ENCODE measurements around the gene ADCY1.

ADCY1 gene

DNA sequence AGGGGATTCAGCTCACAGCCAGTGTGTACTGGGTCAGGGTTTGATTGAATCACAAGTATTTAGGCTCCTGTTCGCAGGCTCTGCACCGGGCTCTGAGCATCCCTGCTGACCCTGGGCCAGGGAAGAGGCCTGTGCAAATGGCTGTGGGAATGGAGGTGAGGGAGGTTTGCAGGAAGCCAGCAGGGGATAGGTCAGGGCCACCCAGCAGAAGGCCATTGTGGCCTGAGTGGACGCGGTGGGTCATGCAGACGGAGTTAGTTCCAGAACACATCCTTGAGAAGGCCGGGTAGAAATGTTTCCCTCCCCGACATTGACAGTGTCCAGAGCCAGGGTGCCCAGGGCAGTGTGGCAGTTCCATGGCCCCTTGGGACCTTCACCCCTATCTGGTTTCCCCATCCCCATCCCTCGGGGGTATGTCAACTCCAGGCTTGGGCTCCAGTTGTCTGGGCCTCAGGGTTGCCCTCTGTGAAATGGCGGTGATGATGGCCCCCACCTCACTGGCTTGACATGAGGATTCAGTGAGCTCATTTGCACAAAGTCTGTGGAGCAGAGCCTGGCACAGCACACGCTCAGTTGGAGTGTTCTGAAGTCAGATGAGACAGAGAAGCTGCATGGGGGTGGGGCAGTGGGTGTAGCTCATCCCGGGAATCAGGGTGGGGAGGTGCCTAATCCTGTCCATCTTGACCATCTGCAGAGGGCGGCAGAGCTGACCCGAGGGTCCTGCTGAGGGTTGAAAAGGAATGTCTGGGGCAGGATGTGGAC is 107.6 kb downstream of the ADCY1 start:
- DNase-seq, result no peak

DNA sequence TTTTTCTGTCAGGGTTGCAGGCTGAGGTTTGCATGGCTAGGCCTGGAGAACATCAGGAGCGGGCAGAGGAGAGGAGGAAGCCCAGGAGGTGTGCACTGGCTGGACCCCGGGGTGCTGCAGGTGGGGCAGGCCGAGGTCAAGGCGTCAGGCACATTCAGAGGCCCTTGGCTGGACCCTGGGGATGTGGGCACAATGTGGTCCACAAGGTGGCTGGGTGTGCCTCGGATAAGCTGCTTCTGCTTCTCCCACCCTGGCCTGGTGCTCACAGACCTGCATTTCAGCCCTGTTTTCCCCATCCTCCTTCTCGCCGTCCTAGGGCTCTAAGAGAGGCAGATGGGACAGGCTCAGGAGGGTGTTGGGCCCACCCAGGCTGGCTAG is 108.2 kb downstream of the ADCY1 start:
- DNase-seq, result no peak

DNA sequence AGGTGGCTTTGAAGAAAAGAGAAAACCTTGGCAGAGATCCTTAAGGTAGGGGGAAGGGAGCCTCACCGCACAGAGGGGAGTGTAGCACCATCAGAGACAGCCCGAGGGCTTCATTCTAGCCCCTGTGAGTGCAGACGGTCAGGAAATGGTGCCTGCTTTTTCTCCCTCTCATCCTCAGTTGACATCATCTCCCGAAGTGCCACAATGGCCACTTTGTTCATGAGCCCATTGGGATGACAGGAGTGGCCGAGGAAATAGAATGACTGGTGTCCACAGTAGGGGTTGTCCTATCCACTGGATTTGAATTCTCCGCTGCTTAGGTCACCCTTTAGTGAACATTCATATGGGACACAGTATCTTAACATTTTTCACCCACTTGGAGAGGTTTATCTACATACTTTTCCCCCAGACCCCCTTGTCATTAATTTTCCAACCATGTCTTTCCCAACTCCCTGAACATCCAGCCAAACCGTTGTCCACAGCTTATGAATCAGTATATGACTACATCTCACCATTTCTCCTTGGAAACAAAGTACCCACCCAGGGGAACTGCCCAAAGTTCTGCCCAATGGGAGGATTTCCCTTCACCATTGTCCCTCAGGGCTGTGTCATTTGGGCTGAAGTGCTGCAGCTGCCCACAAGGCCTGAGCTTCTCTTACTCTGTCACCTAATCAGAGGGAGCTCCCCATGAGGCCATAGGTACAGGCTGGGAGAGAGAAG is 108.8 kb downstream of the ADCY1 start:
- DNase-seq, result no peak

DNA sequence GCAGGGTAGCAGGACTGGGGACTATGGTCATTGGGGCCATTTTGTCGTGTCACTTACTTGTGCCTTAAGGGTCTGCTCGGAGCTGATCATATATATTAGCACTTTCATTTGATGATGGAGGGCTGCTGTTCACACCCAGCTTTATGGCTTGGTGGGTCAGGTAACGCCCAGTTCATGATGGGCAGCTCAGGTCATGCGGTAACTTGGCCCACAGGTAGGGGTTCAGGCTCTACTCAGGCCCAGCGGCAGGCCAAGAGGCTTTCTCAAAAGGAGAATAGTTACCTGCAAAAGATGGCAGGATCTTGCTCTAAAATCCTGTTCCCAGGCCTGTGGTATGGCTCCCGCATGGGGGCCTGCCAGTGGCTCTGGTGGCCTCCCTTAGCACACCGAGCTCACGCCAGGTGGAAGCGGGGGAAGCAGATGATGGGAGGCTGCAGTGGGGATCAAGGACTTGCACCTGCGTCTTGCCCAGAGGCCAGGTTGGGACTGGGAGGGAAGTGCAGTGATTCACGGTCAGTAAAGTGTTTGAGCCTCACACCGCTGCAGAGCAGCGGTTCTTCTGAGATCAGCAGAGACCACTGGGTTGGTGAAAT is 109.5 kb downstream of the ADCY1 start:
- DNase-seq, result no peak

DNA sequence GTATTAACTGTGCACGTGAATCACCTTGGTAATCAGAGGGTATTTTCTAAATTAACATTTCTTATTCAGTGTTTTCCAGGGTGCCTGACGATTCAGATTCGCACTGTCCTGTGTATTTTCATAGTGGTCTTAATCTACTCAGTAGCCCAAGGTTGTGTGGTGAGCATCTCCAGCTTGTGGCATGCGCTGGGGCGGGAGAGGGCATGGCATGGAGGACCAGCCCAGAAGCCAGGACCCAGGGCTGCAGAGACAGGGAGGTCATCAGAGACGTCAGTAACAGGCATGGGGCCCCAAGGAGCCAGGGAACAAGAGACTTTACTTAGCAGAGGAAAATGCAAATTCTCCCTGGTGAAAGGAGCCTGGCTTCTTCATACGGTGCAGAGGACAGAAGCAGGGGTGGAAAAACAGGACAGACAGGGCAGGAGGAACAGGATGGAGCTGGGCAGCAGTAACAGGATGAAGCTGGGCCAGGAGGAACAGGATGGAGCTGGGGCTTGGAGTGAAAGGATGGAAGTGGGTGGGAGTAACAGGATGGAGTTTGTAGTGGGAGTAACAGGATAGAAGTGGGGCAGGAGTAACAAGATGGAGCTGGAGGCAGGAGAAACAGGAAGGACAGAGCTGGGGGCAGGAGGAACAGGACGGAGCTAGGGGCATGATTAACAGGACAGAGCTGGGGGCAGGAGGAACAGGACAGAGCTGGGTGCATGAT is 110.9 kb downstream of the ADCY1 start:
- no peak for DNase-seq

DNA sequence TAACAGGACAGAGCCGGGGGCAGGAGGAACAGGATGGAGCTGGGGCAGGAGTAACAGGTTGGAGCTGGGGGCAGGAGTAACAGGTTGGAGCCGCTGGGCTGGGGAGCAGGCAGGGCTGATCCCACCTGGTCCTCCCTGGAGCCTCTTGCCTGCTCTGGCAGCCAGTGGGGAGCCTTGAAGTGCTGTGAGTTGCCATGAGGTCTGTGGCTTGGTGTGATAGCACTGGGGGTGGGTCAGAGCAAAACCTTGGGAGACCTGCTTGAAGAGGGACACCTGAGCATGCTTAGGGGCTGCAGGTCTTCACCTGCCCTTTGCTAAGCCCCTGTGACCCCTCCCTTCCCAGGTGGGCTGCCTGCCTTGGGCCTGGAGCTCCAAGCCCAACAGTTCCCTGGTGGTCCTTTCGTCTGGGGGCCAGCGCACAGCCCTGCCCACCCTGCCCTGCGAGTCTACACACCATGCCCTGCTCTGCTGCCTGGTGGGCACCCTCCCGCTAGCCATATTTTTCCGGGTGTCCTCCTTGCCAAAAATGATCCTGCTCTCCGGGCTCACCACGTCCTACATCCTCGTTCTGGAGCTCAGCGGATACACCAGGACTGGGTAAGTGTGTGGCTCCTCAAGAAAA is 111.6 kb downstream of the ADCY1 start:
- DNase-seq, result no peak

DNA sequence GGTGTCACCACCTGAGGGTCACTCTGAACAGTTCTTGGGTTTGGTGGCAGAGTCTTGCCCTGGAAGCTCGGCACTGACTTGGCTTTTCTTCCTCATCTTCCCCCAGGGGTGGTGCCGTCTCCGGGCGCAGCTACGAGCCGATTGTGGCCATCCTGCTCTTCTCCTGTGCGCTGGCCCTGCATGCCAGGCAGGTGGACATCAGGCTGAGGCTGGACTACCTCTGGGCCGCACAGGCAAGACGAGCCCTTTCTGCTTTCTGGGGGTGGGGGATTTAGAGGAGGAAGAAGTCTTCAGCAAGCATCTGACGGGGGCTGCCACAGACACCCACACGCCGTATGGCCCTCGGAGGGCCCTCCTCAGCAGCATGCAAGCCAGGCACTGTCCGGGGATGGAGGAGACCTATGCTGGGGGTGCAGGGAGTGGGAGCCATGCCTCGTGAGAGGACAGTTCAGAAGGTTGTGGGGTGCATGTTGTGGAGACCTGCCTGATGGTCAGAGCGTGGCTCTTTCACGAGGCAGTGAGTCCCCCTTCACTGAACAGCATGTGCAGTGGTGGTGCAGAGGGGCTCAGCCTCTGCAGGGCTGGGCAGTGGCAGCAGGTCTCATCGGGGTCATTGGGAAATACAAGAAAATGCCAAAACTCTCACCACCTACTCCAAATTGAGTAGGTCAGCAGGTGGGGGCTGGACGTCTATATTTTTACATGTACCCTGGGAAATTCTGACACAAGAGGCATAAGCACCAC is 112.4 kb downstream of the ADCY1 start:
- DNase-seq, result no peak

DNA sequence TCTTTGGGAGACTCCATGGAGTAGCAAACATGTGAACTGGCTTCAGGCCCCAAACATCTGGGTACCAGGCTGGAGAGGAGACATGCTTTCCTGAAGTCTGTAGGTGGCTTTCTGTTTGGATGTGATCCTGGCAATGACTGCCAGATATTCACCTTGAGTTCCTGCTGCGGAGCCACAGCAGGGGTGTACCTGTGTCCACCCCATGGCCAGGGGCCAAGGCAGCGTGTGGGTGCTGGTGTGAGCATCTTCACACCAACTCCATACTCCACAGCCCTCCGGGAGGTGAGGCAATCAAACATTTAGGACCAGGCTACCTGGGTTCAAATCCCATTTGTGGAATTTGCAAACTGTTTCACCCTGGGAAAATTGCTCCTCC is 113.0 kb downstream of the ADCY1 start:
- no peak for DNase-seq

DNA sequence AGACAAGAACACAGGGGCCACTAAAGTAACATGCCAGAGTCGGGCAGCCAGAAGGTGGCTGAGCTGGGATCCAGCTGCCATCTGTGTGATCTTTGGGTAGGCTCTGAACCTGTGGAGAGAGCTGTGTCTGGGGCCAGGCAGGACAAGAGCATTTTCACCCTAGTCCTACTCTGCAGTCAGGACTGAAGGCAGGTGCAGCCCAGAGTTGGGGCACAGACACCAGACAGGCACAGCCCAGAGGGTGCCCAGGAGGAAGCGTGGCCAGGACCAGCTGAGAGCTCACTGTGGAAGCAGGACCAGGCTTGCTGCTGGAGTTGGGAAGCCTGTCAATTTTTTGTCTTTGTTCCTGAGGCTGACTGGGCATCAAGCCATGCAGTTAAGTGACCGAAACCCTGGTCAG is 113.6 kb downstream of the ADCY1 start:
- DNase-seq, result no peak

DNA sequence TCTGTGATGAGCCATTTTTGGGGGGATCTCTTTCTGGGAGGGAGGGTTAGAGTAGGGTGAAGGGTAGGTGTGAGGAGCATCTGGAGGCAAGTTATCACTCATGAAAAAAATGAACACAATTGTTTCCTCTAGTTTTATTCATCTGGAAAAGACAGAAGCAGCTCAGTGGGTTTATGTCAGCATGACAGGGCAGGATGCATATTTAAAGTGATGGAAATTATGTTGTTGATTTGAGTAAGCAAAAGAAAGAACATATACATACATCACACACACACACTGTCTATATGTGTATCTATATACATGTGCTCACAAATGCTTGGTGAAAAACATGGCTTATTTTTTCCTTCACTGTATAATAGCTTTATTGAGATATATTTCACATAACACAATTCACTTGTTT is 114.2 kb downstream of the ADCY1 start:
- DNase-seq, result no peak

DNA sequence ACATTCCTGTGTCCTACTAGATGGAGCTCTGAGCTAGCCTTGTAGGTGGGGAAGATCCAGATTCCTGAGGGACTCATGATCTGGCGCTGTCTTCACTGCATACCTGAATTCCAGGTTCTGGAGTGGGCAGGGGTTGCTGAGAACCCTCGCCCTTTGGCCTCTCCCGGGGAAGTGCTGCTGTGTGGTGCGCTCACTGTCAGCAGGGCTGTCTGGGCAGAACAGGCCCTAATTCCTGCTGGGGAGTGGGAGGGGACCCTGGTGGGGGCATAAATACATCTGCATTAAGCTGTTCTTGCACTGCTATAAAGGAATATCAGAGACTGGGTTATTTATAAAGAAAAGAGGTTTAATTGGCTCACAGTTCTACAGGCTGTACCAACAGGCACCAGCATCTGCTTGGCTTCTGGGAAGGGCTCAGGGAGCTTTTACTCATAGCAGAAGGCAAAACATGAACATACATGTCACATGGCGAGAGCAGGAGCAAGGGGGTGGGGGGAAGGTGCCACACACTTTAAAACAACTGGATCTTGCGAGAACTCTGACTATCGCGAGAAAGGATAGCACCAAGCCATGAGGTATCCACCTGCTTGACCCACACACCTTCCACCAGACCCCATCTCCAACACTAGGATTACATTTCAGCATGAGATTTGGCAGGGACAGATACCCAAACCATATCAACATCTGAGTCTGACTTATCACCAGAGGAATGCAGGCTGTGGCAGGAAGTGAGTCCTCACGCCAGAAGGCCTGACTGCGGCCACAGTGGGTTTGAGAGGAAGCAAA is 115.0 kb downstream of the ADCY1 start:
- no peak for DNase-seq

DNA sequence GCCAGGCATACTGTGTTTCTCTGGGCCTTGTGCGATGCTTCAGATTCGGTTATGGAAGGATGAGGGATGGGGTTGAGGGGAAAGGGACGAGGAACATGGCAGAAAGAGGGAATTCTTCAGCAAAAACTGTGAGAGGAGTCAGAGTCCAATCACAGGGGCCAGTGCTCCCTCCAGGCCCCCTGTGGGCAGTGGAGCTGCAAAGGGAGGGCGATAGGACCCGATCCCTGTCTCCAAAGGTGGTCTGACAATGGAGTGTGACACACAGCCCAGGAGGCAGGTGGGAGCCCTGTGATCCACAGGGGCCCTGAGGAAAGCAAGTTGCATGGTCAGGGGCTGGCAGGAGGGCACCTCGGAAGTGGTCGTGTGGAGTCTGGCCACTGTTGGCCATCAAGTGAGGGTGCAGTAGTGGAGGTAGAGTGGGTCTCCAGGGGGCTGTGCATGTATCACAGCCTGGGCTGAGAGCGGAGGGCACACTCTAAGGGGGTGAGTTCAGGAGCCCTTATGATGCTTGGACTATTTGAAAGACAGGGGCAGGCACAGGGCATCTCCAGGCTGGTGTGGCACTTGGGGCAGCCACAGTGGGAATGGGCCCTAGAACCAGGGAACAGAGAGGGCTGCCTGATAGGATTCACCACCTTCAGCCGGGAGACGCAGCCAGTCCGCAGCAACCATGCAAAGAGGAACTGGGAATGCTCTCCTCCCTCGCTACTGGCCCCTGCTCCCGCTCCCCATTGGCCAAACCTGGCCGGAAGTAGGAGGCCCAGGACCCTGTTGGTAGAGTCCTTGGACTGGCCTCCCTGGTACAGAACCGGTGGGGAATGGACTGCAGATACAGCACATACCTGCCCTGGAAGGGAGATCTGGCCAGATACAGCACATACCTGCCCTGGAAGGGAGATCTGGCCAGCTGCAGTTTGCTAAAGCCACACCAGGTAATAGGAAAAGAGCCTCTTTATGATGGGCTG is 115.9 kb downstream of the ADCY1 start:
- DNase-seq, result no peak

DNA sequence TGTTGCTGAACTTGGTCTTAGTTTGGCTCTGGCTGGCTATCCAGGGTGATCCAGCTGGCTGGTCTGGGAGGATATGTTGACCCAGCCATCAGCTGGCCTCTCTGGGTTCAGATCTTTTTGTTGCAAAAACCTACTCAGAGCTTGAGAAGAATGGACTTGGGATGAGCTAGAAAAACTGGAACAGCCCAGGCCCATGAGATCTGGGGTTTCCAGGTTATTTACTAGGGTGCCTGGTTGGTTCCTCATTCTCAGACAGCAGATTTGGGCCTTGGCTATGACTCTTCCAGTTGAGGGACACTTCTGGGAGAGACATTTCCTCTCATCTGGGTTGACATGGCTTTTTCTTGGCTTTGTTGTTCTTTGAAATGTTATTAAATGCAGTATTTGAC is 116.6 kb downstream of the ADCY1 start:
- no peak for DNase-seq

DNA sequence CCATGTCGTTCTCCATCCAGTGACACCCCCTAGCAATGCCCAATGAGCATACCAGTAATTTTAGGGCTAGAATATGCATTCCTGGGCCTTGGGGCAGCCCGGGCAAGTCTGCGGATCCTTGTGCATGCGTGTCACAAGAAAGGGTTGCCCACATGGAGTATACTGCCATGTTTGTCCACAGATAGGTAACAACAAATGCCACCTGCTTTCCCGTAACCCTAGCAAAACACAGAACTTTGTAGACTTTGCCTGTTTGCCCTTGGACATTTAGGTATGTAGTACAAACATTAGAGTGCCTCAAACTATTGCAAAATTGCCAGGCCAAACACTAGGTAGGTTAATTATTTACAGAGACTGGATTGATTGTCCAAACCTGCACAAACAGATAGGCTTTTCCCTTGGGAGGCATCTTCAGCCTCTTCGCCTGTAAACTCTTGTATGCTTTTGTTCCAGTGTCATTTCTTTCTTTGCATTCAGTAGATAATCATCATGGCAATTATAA is 117.0 kb downstream of the ADCY1 start:
- no peak for DNase-seq

DNA sequence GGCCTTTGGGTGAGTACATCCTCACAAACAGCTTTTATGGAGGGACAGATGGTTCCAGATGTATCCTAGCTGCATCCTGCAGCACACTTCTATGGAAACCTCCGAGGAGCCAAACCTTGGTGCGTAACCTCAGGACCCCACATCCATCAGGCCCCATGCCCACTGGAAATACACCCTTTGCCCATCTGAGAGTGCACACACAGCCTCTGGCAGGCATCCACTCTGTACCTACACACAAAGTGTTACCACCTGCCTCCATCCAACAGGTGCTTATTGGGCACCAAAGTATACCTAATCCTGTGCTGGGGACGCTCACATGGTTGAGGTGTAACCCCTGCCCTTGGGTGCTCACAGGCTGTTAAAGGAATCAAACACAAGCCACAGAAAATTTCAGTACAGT is 117.9 kb downstream of the ADCY1 start:
- no peak for DNase-seq

DNA sequence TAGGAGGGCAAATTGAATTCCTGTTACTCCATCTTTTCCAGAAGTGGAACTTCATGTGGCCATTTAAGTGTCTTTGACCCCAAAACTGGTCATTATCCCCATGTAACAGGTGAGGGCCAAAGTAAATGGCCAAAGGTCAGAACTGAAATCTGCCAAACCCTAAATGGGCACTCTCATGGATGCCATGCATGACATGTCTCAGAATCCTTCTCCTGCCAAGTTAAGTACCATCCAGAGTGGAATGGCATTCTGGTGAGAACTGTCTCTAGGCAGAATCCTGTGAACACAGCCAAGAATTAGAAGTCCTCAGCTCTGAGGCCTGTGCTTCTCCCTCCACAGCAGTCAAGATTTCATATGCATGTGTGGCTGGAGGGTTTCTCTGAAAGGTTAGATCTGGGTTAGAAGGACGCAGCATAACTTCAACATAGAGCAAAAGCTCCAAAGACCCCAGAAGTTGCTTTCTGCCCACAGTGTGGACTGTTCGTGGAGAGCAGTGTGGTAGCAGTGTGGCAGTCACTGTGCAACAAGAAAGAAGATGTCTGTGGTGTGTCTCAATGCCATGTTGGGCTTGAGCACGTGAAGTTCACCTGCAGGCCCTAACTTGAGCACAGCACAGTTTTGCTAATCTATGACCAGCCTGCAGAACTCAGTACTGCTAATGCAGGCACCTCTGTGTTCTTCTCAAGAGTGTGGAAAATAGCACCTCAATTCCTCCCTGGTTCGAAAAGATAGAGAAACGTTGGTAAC is 121.3 kb downstream of the ADCY1 start:
- DNase-seq, result no peak

DNA sequence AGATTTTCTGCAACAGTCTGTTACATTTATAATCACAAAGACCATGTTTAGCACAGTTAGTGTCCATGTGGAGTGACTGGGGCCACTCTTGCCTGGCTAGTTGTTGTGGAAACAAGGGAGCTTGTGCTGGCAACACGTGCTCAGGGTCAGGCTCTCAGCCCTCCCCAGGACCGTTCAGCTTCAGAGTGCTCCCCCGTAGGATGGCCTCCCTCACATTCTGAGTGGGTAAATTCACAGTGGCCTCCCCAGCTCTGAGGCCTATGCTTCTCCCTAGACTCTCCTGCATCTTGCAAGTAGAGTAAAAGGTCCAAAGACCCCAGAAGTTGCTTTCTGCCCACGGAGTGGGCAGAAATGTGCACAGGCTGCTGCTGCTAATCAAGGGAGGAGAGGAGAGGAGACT is 122.3 kb downstream of the ADCY1 start:
- DNase-seq, result no peak

DNA sequence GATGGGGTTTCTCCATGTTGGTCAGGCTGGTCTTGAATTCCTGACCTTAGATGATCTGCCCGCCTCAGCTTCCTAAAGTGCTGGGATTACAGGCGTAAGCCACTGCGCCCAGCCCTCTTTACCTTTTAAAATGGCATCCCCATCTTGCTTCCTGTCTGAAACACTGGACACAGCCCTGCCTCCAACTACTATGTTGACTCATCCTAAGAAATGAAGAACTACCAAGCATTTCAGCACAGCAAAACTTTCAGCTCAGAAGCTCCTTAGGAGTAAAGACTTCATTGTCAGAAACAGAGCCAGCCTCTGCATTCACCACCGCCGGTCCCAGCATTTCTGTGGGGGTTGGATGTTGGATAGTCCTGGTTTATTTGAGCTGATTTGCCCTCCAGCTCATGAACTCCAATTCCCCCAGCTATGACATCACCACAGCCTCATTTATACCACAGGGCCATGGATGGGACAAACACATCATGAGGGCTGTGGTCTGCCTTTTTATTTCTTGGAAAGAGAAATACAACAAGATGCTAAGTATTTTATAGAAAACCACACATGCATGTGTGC is 123.5 kb downstream of the ADCY1 start:
- DNase-seq, result no peak

All from CD4-positive, alpha-beta T cell treated with Interleukin-12 subunit alpha and Interleukin-12 subunit beta, for 1 hour (primary cell).